Chondrocyte (in vitro differentiated cells): ENCODE results near the gene GLCCI1. TPM values are rescaled to one million over a fixed set of nuclear protein-coding genes. Genes with fewer than 3 reads are reported as not detected.

ENCODE experiments used
- DNase-seq: peaks from one replicate; pipeline ENCODE4 v3.0.0; 2021; ENCODE audit warnings: mixed read lengths, low spot score
- H3K27ac Mint-ChIP-seq: one replicate; pipeline ENCODE4 v1.8.0; 2021; ENCODE audit warnings: mild to moderate bottlenecking, moderate library complexity, mixed read lengths; ENCODE audit not compliant: unreplicated experiment
- H3K27me3 Mint-ChIP-seq: 2 replicates; pipeline ENCODE4 v1.8.0; 2021; ENCODE audit warnings: low read depth, mixed read lengths
- H3K36me3 Mint-ChIP-seq: 2 replicates; pipeline ENCODE4 v1.8.0; 2021; ENCODE audit warnings: low read depth, mixed read lengths
- H3K4me1 Mint-ChIP-seq: 2 replicates; pipeline ENCODE4 v1.8.0; 2021; ENCODE audit warnings: low read depth, mild to moderate bottlenecking, mixed read lengths
- H3K4me3 Mint-ChIP-seq: one replicate; pipeline ENCODE4 v1.8.0; 2021; ENCODE audit warnings: mild to moderate bottlenecking, moderate library complexity, mixed read lengths; ENCODE audit not compliant: unreplicated experiment
- H3K9me3 Mint-ChIP-seq: 2 replicates; pipeline ENCODE4 v1.8.0; 2021; ENCODE audit warnings: low read depth, mixed read lengths
- total RNA-seq: library from RNA; stranded (reverse); gene quantifications from 3 replicates; pipeline ENCODE4 v1.2.1, GENCODE V29; 2021
- TF ChIP-seq, protein P1 (sequence below): fragments of 200-600 bp; sonication (generic); IDR thresholded peaks from 2 replicates; pipeline ENCODE4 v1.5.0; 2021; ENCODE audit warnings: antibody characterized with exemption, mild to moderate bottlenecking, moderate library complexity

GLCCI1 gene
- total RNA-seq, 1 donor from 2014 or later: 10.2 TPM

DNA sequence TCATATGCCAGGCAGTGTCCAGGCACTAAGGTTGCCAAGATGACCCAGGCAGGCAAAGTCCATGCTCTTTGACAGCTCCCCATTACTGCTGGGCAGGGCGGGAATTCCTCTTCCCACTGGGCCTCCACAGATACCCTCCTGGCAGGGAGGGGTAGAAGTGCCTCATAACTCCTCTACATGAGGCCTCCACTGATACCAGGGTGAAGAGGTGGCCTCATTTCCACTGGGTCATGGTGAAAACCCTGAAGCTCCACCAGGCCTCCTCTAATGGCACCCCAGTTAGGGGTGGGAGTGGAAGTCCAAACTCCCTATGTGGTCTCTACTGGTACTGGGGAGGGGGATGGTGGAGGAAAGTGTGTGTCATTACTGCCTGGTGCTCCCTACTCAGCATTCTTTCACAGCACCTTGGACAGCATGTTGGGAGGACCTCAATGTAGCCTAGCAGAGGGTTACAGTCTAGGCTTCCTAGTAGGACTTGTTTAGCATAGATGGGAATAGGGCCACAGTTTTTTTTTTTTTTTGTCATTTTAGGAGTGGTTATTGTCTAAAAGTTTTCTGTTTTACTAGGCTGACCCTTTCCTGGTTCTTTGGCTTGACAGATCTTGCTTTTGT, 34.6 kb upstream of the GLCCI1 start:
- Mint-ChIP-seq H3K27me3 (no peaks in the 10 kb centered on the region), H3K4me3 (no peak overlapping the region), H3K36me3 (no peaks in the 10 kb centered on the region), H3K4me1 (peaks cover 1% of the 10 kb centered on the region), H3K27ac (no peak overlapping the region), H3K9me3 (no peaks in the 10 kb centered on the region)
- DNase-seq: no peak
- TF ChIP-seq, protein P1, sequence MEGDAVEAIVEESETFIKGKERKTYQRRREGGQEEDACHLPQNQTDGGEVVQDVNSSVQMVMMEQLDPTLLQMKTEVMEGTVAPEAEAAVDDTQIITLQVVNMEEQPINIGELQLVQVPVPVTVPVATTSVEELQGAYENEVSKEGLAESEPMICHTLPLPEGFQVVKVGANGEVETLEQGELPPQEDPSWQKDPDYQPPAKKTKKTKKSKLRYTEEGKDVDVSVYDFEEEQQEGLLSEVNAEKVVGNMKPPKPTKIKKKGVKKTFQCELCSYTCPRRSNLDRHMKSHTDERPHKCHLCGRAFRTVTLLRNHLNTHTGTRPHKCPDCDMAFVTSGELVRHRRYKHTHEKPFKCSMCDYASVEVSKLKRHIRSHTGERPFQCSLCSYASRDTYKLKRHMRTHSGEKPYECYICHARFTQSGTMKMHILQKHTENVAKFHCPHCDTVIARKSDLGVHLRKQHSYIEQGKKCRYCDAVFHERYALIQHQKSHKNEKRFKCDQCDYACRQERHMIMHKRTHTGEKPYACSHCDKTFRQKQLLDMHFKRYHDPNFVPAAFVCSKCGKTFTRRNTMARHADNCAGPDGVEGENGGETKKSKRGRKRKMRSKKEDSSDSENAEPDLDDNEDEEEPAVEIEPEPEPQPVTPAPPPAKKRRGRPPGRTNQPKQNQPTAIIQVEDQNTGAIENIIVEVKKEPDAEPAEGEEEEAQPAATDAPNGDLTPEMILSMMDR: no peak

DNA sequence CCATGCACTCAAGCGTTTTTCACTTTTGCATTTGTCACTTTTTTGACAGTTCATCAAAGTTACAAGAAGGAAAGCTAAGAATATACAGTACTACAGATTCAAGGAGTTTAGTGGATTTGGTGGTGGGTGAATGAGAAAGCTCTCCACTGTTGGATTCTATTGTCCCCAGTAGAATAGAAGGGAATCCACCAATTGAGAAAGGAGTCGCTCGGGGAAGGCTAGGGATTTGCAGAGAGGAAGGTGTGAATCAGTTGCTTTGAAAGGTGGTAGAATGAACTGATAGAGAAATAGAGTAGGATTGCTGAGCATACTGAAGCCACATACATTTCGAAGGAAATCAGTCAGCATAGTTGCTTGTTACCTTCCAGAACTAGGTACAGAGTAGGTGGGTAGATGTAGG, 33.7 kb upstream of the GLCCI1 start:
- H3K27ac Mint-ChIP-seq: no peak overlapping the region
- DNase-seq: no peak
- no peaks in the 10 kb centered on the region for H3K36me3 Mint-ChIP-seq
- no peaks in the 10 kb centered on the region for H3K9me3 Mint-ChIP-seq
- no peak overlapping the region for H3K4me3 Mint-ChIP-seq
- peaks cover 9% of the 10 kb centered on the region for H3K4me1 Mint-ChIP-seq
- no peaks in the 10 kb centered on the region for H3K27me3 Mint-ChIP-seq
- TF ChIP-seq, protein P1: no peak

DNA sequence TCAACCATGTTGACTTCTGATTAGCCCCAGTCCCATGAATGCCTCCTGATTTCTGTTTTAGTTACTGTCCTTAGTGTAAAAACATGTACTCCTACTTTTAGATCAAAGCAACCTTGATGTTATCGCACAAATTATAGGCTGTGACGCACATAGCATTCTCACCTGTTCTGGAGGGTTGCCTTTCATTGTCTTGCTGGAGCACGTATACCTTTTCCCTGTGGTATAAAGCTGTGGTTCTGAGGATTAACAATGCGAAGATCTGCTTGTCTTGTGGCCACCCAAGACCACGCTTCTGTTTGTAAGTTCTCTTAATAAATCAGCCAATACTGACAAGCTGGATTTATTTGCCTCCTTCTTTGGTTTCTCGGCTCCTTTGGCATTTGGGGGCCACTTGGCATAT, 30.1 kb upstream of the GLCCI1 start:
- Mint-ChIP-seq H3K36me3 (no peaks in the 10 kb centered on the region), H3K9me3 (no peaks in the 10 kb centered on the region), H3K27ac (no peak overlapping the region), H3K4me3 (no peak overlapping the region), H3K27me3 (no peaks in the 10 kb centered on the region), H3K4me1 (peaks cover 14% of the 10 kb centered on the region)
- no peak for DNase-seq
- TF ChIP-seq, protein P1: no peak

DNA sequence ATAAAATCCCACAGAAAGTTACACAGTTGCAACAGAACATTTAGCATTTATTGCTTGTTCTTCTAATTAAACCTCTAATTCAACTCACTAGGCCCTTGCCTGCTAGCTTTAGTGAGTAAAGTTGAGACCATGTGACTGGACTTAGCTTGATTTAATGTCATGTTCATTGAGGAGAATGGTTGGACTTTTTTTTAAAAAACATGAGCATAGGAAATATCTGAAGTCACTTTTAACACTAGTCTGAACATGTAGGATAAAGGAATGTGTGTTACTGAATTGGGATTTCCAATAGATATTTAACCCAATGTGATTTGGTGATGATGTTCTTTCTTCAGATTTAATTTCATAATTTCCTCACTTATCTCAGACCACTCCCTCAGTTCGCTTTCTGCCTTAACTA, 24.6 kb upstream of the GLCCI1 start:
- H3K4me3 Mint-ChIP-seq: no peak overlapping the region
- H3K27me3 Mint-ChIP-seq: no peaks in the 10 kb centered on the region
- DNase-seq: no peak
- TF ChIP-seq, protein P1: no peak
- no peaks in the 10 kb centered on the region for H3K9me3 Mint-ChIP-seq
- no peaks in the 10 kb centered on the region for H3K36me3 Mint-ChIP-seq
- H3K27ac Mint-ChIP-seq: no peak overlapping the region
- H3K4me1 Mint-ChIP-seq: peaks cover 13% of the 10 kb centered on the region

GRCh38 chr7:7944619-7945282, 23.8 kb upstream of the GLCCI1 start:
- no peaks in the 10 kb centered on the region for H3K9me3 Mint-ChIP-seq
- peaks cover 5% of the 10 kb centered on the region for H3K4me1 Mint-ChIP-seq
- H3K4me3 Mint-ChIP-seq: no peak overlapping the region
- H3K27ac Mint-ChIP-seq: peak overlapping the region; percentile 42
- TF ChIP-seq, protein P1: no peak
- DNase-seq: no peak
- no peaks in the 10 kb centered on the region for H3K36me3 Mint-ChIP-seq
- no peaks in the 10 kb centered on the region for H3K27me3 Mint-ChIP-seq
